T-helper 17 cell (primary cell): ENCODE data around the gene BCKDK. TPM values are rescaled to one million over a fixed set of nuclear protein-coding genes. Genes with fewer than 3 reads are reported as not detected.
"Not testable (repeated sequence)": the region's sequence is repeated elsewhere in the genome, so short reads cannot be mapped to it uniquely, and the experiment has no call there.

Experiments used
- ATAC-seq: fragments of 150-1000 bp; cut with Tn5 transposase; 2 replicates; pipeline ENCODE4 v1.10.0; 2021; ENCODE audit warnings: mild to moderate bottlenecking, moderate library complexity
- DNase-seq, 3 donors: peaks; one replicate each; pipeline versions ENCODE4 v3.0.0 to v3.0.0-alpha.2; 2020 to 2021
- H3K9me3 ChIP-seq: one replicate; pipeline ENCODE4 v1.7.0; 2013; ENCODE audit warnings: low read length, mild to moderate bottlenecking; ENCODE audit not compliant: control insufficient read depth, poor library complexity, severe bottlenecking
- H3K27ac Mint-ChIP-seq: one replicate; pipeline ENCODE4 v1.8.0; 2022; ENCODE audit warnings: mild to moderate bottlenecking, moderate library complexity, mixed read lengths
- H3K27me3 Mint-ChIP-seq: one replicate; pipeline ENCODE4 v1.8.0; 2022; ENCODE audit warnings: mixed read lengths
- H3K36me3 Mint-ChIP-seq: one replicate; pipeline ENCODE4 v1.8.0; 2022; ENCODE audit warnings: low read depth, mixed read lengths
- H3K4me1 Mint-ChIP-seq: one replicate; pipeline ENCODE4 v1.8.0; 2022; ENCODE audit warnings: mild to moderate bottlenecking, mixed read lengths
- H3K4me3 Mint-ChIP-seq: one replicate; pipeline ENCODE4 v1.8.0; 2022; ENCODE audit warnings: mild to moderate bottlenecking, moderate library complexity, mixed read lengths
- total RNA-seq, 4 donors: library from RNA in 2 of 4; stranded (reverse) in 2 of 4; gene quantifications; one replicate each; pipeline ENCODE4 v1.2.3 and lab custom pipeline; 2022 to 2026

The BCKDK gene
- total RNA-seq, 2 donors from 2014 or later = 8.5 to 9.9 TPM

DNA sequence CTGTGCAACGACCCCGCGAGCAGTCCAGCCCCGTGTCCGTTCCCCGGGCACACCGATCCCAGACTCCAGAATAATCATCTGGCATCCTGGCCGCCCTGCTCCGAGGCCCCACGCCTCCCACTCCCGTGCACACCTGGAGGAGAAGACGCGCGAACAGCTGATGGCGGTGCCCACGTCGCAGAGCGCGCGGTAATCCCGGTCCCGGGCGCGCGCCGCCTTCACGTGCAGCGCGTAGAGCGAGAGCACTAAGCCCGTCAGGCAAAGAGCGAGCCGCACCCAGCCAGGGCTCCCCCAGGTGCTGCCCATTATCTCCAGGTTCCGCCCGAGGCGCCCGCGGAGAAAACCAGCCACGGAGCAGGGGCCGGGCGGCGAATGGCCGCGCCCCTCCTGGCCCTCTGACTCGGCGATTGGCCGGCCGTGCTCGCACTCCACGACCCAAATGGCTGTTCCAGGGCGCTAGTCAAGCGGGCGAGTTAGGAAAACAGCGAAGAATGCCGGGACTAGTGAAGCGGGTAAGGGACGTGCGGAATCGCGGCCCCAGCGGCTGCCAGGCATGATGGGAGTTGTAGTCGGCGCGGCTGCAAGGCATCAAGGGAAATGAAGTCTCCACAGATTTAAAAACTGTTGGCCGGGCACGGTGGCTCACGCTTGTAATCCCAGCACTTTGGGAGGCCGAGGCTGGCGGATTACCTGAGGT, 13.6 kb upstream of the BCKDK start, which contains the start of gene VKORC1:
VKORC1 (minus strand) TSS at position 374 of the 697 bp plus-strand sequence; CDS start at position 306, 68 bp downstream.
- no peaks in the 10 kb centered on the region for H3K27me3 Mint-ChIP-seq
- ATAC-seq (peak; percentile 92), DNase-seq (peak; percentile 69 to 80 (median 73))
- H3K4me1 Mint-ChIP-seq = peaks cover 21% of the 10 kb centered on the region
- peak within 1 kb of the TSS; percentile 95 for H3K4me3 Mint-ChIP-seq
- H3K36me3 Mint-ChIP-seq = no peaks in the 10 kb centered on the region
- H3K9me3 ChIP-seq = no peaks in the 10 kb centered on the region
- peak within 1 kb of the TSS; percentile 98 for H3K27ac Mint-ChIP-seq

- no peak overlapping the region for H3K27ac Mint-ChIP-seq
- no peak for DNase-seq
- no peak for ATAC-seq
- no peak overlapping the region for H3K4me3 Mint-ChIP-seq
- H3K27me3 Mint-ChIP-seq = no peaks in the 10 kb centered on the region
- peaks cover 10% of the 10 kb centered on the region for H3K4me1 Mint-ChIP-seq
- H3K9me3 ChIP-seq = no peaks in the 10 kb centered on the region
- no peaks in the 10 kb centered on the region for H3K36me3 Mint-ChIP-seq
Observed at GRCh38 chr16:31099860-31100638, 8.1 kb upstream of the BCKDK start.

DNA sequence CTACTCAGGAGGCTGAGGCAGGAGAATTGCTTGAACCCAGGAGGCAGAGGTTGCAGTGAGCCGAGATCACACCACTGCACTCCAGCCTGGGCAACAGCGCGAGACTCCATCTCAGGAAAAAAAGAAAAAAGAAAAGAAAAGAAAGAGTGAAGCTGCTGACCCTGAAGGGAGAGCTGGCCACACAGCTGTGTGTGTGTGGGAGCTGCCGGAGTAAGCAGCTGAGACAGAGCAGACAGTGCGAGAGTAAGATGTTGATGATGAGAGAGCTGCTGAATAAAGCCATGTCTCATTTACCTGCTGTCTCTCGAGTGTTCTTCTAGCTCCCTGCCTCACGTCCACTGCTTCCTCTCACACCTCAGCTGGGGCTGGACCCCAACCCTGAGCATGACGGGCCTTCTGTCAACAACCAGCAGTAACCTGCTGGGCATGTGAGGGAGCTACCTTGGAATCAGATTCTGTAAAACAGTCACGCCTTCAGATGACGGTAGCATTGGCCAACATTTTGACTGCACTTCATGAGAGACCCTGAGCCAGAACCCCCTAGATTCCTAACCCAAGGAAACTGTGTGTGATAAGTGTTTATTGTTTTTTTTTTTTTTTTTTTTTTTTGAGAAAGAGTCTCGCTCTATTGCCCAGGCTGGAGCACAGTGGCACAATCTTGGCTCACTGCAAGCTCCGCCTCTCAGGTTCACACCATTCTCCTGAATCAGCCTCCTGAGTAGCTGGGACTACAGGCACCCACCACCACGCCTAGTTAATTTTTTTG, 7.1 kb upstream of the BCKDK start:
- H3K27ac Mint-ChIP-seq, DNase-seq, H3K4me1 Mint-ChIP-seq, H3K36me3 Mint-ChIP-seq, ATAC-seq, H3K9me3 ChIP-seq, H3K27me3 Mint-ChIP-seq, H3K4me3 Mint-ChIP-seq: not testable (repeated sequence)

DNA sequence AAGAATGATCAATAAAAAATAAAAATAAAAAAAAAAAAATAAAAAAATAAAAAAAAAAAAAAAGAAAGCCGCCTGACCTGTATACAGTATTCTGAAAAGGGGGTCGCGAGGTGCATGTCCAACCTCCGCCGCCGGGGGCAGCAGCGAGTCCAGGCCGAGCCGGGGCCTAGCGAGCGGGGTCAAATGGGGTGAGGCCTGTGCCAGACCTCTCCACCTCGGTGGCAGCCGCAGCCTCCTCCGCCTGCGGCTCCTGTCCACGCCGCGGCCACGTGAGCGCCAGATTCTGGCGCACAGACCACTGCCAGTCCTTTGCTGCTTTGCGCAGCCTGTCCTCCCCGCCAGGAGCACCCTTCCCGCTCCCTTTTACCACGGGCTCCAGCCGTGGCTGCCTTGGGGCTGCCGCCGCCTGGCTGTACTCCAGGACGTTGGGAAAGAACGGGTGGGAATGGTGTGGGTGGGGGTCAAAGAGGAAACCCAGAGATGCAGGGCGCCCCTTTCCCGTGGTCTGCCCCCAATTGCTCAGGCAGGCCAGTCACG, 2.4 kb upstream of the BCKDK start:
- H3K9me3 ChIP-seq = no peaks in the 10 kb centered on the region
- peak overlapping the region; percentile 7 for H3K4me3 Mint-ChIP-seq
- no peak overlapping the region for H3K27ac Mint-ChIP-seq
- H3K27me3 Mint-ChIP-seq = no peaks in the 10 kb centered on the region
- peaks cover 16% of the 10 kb centered on the region for H3K4me1 Mint-ChIP-seq
- peak; percentile 65 to 72 (median 68) for DNase-seq
- ATAC-seq = peak; percentile 84
- H3K36me3 Mint-ChIP-seq = peaks cover 2% of the 10 kb centered on the region

GRCh38 chr16:31106509-31107464, 1.4 kb upstream of the BCKDK start:
- H3K9me3 ChIP-seq = no peaks in the 10 kb centered on the region
- ATAC-seq (no peak), DNase-seq (no peak)
- Mint-ChIP-seq H3K4me3 (no peak overlapping the region), H3K36me3 (peaks cover 2% of the 10 kb centered on the region), H3K27ac (no peak overlapping the region), H3K4me1 (peaks cover 16% of the 10 kb centered on the region), H3K27me3 (no peaks in the 10 kb centered on the region)

DNA sequence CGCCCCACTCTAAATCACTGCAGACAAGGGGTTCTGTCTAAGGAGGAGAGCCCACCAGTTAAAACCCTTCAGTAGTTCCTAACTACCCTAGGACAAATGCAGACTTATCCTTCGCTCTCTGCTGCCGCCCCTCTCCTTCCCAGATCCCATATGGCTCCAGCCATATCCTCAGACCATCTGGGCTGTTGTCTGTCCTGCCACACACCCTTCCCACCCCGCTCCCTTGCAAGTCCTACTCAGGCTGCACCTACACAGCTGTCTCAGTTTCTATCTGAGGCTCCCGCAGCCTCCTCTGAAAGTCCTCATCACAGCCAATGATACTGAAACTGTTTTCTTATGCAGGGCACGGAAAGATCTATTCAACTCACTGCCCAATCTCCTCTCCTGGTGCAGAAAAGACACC, 720 bp upstream of the BCKDK start:
- peaks cover 2% of the 10 kb centered on the region for H3K36me3 Mint-ChIP-seq
- no peak for ATAC-seq
- H3K4me3 Mint-ChIP-seq = peak overlapping the region; percentile 89
- peak overlapping the region; percentile 63 for H3K27ac Mint-ChIP-seq
- H3K9me3 ChIP-seq = no peaks in the 10 kb centered on the region
- H3K4me1 Mint-ChIP-seq = peaks cover 16% of the 10 kb centered on the region
- H3K27me3 Mint-ChIP-seq = no peaks in the 10 kb centered on the region
- no peak for DNase-seq

- ATAC-seq (no peak), DNase-seq (no peak)
- H3K4me3 Mint-ChIP-seq = peak overlapping the region; percentile 87
- peaks cover 2% of the 10 kb centered on the region for H3K36me3 Mint-ChIP-seq
- no peaks in the 10 kb centered on the region for H3K9me3 ChIP-seq
- H3K4me1 Mint-ChIP-seq = peaks cover 17% of the 10 kb centered on the region
- H3K27ac Mint-ChIP-seq = no peak overlapping the region
- no peaks in the 10 kb centered on the region for H3K27me3 Mint-ChIP-seq
Observed at GRCh38 chr16:31108794-31109558, 790 bp downstream of the BCKDK start.

DNA sequence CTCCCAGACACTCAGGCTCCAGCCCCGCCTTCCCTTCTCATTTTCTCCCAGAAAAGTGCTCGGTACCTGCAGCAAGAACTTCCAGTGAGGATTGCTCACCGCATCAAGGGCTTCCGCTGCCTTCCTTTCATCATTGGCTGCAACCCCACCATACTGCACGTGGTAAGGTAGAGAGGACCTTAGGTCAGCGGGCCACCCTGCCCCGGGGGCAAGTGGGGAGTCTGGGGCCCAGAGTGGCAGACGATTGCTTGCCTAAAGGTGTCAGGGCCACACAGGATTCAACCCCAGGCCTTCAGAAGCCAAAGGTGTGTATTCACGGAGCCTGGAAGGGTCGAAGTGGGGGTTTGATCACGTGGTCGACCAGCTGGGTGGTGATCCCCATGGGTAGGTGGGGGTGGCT, 1.4 kb downstream of the BCKDK start:
- Mint-ChIP-seq H3K27ac (no peak overlapping the region), H3K4me1 (peaks cover 17% of the 10 kb centered on the region), H3K27me3 (no peaks in the 10 kb centered on the region), H3K4me3 (peak overlapping the region; percentile 87), H3K36me3 (peaks cover 2% of the 10 kb centered on the region)
- no peaks in the 10 kb centered on the region for H3K9me3 ChIP-seq
- no peak for DNase-seq
- no peak for ATAC-seq

DNA sequence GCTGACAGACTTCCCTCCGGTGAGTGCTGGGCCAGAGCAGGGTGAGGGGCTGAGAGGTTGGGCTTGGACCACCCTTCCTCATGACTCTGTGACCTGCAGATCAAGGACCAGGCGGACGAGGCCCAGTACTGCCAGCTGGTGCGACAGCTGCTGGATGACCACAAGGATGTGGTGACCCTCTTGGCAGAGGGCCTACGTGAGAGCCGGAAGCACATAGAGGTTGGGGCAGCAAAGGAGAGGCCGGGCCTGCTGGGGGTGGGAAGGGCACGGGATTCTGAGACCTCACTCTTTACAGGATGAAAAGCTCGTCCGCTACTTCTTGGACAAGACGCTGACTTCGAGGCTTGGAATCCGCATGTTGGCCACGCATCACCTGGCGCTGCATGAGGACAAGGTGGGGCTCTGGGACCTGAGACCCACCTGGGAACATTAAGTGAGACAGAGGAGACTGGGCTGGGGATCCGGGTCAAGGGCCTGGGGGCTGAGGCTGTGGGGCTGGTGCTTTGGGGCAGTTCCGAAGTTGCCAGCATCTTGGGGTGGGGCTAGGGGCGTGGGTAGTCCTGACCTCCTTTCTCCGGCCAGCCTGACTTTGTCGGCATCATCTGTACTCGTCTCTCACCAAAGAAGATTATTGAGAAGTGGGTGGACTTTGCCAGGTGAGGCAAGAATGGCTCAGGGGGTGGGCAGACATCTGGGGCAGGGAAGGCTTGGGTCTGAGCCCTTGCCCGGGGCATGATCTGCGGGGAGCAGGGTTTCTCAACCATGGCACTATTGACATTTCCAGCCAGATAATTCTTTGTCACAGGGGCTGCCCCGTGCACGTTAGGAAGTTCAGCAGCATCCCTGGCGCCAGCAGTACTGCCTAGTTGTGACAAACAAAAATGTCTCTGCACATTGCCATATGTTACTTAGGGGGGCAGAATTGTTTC, 2.2 kb downstream of the BCKDK start:
- no peaks in the 10 kb centered on the region for H3K9me3 ChIP-seq
- Mint-ChIP-seq H3K36me3 (peaks cover 2% of the 10 kb centered on the region), H3K4me1 (peaks cover 17% of the 10 kb centered on the region), H3K4me3 (peak overlapping the region; percentile 87), H3K27ac (no peak overlapping the region), H3K27me3 (no peaks in the 10 kb centered on the region)
- ATAC-seq (no peak), DNase-seq (no peak)

DNA sequence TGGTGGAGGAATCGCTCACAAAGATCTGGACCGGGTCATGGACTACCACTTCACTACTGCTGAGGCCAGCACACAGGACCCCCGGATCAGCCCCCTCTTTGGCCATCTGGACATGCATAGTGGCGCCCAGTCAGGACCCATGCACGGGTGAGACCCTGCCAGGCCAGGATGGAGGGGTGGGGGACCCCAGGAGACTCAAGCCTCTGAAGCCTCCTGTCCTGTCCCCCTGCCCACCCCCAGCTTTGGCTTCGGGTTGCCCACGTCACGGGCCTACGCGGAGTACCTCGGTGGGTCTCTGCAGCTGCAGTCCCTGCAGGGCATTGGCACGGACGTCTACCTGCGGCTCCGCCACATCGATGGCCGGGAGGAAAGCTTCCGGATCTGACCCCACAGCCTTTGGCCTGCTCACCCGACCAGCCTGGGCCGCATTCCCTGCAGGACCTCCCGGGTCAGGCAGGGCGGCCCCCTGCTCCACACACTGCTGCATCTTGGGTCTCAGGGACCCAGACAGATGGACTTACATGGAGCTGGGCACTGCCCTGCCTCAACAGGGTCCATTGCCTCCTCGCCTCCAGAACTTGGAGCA, 3.8 kb downstream of the BCKDK start:
- Mint-ChIP-seq H3K4me3 (no peak overlapping the region), H3K27ac (no peak overlapping the region), H3K36me3 (peaks cover 2% of the 10 kb centered on the region), H3K27me3 (no peaks in the 10 kb centered on the region), H3K4me1 (peaks cover 15% of the 10 kb centered on the region)
- ATAC-seq (no peak), DNase-seq (no peak)
- H3K9me3 ChIP-seq = no peaks in the 10 kb centered on the region

DNA sequence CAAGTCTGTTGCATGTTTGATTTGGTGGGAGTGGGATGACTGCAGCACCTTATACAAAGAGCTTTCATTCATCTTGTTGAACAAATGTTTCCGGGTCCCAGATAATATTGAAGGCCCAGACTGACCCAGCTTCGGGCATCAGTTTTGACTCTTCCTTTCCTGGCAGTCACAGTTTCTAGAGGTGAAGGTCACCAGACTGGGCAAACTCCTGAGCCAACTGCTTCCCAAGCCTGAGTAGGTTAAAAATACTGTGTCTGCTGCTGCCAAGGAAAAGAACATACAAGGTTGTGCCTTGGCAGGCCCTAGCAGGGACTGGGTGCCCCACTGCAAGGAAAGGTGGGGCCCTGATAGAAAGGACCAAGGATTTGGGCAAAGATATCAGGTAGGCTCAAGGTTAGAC, 4.5 kb downstream of the BCKDK start:
- Mint-ChIP-seq H3K4me1 (peaks cover 12% of the 10 kb centered on the region), H3K4me3 (no peak overlapping the region), H3K27ac (peak overlapping the region; percentile 24), H3K36me3 (peaks cover 2% of the 10 kb centered on the region), H3K27me3 (no peaks in the 10 kb centered on the region)
- ATAC-seq (no peak), DNase-seq (no peak)
- no peaks in the 10 kb centered on the region for H3K9me3 ChIP-seq
